GDM1 (cell line): ENCODE results near the gene MCC.

Experiments
- DNase-seq: peaks from one replicate; lab custom pipeline; 2025; lab: John Stamatoyannopoulos, UW

MCC gene

DNA sequence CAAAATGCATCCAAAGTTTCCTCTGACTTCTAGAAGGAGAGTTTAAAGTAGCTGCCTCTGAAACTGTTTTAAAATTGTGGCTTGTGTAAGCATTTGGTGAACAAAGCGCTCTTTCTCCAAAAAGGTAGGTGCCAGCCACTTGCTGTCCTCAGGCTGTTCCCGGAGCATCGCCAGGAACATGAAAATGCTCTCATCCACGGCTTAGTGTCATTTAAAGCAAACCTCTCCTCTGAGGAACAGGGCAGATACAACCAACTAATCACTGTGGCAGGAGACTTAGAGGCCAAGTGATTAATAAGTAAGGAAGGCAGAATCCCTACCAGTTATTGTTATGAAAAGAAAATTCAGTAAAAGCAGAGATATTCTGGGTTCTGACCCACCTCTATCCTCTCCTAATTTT is 346.1 kb downstream of the MCC start:
- no peak for DNase-seq

- DNase-seq = no peak
Observed at GRCh38 chr5:113140837-113141671, 347.2 kb downstream of the MCC start.

DNA sequence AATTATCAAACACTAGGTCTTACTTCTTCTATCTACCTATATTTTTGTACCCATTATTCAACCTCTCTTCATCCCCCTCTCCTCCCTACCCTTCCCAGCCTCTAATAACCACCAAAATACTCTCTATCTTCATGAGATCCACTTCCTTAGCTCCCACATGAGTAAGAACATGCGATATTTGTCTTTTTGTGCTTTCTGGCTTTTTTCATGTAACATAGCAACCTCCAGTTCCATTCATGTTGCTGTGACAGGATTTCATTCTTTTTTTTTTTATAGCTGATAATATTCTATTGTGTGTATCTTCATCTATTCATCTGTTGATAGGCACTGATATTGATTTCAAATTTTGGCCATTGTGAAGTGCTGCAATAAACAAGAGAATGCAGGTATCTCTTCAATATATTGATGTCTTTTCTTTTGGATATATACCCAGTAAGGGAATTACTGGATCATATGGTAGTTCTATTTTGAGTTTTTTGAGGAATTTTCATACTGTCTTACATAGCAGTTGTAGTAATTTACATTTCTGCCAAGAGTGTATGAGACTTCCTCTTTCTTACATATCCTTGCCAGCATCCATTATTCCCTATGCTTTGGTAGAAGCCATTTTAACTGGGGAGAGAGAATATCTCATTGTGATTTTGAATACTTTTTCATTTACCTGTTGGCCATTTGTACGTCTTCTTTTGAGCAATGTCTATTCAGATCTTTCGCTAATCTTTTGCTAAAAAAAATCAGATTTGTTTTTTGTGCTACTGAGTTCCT is 354.9 kb downstream of the MCC start:
- no peak for DNase-seq

- no peak for DNase-seq
Observed at GRCh38 chr5:113132564-113132963, 355.7 kb downstream of the MCC start.

- no peak for DNase-seq
Observed at GRCh38 chr5:113128641-113129330, 359.5 kb downstream of the MCC start.

GRCh38 chr5:113128082-113128481 is 360.2 kb downstream of the MCC start:
- no peak for DNase-seq

- no peak for DNase-seq
Observed at GRCh38 chr5:113127021-113127420, 361.2 kb downstream of the MCC start.

- no peak for DNase-seq
Observed at GRCh38 chr5:113125371-113125770, 362.9 kb downstream of the MCC start.

DNA sequence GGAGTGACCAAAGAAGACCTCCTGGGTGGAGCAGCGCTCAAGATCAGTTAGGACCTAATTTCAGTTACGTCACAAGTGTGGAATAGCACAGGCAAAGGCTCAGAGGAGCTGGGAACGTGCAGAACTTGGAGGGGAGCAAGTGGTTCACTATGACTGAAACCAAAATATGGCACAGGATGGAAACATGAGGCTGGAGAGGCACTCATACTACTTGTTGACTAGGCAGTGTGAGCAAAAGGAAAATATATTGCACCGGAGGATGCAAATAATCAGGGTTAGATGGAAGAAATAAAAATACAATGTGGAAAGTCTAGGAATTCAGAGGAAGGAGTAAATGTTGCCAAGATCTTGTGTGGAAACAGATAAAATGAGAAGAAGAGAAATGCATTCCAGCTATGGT is 363.3 kb downstream of the MCC start:
- no peak for DNase-seq

DNA sequence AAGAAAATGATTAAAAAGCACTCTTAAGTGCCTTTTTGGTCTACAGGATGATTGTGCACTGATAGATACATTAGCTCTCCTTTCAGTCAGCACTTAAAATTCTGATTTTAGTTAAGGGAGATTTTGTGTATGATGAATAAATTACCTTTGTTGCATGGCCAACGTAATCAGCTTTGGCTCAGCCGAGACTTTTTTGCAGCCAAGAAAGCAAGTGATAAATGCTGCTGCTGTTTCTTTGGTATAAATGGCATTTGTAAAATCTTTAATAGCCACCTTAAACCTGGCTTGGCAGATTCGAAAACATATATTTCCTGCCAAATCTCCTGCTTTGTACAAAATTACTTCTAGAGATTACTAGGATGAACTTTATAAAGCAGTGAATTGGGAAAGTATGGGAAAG is 364.0 kb downstream of the MCC start:
- no peak for DNase-seq

DNA sequence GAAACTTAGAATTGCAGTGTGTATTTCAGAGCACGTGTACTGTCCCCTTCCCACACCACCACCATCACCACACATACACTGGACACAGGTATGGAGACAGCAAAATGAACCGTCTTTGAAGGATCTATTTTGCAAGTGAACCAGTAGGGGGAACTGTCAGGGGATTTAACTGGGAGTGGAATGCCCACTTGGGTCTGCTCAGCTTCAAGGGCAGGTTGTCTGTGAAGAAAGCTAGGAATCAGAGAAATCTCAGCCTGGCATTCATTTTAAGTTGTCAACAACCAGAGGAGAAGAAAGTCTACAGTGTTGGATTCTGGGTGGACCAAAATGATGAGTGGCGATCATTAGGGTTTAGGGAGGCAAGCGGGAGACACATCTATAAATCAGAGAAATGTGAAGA is 364.6 kb downstream of the MCC start:
- DNase-seq = no peak

GRCh38 chr5:113122053-113122452 is 366.2 kb downstream of the MCC start:
- no peak for DNase-seq

- DNase-seq = no peak
Observed at GRCh38 chr5:113119246-113119924, 368.9 kb downstream of the MCC start.

GRCh38 chr5:113118765-113119164 is 369.5 kb downstream of the MCC start:
- no peak for DNase-seq

GRCh38 chr5:113118298-113118697 is 370.0 kb downstream of the MCC start:
- DNase-seq = no peak

GRCh38 chr5:113117543-113118115 is 370.6 kb downstream of the MCC start:
- no peak for DNase-seq

- no peak for DNase-seq
Observed at GRCh38 chr5:113115956-113116355, 372.3 kb downstream of the MCC start.

- no peak for DNase-seq
Observed at GRCh38 chr5:113115061-113115460, 373.2 kb downstream of the MCC start.

DNA sequence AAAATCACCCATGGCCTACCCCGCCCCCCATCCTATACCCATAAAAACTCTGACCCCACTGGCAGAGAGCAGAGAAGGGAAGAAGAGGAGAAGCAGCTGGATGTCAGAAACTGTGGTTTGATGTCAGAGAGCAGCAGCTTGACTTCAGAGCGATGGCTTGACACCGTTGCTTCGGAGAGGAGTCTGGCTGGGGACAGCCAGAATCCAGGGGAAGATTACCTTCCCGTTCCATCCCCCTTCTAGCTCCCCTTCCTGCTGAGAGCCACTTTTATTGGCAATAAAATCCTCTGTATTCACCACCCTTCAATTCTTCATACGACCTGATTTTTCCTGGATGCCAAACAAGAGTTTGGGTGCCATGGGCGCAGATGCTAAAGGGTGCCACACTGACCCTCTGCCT is 373.7 kb downstream of the MCC start:
- no peak for DNase-seq

GRCh38 chr5:113112435-113112834 is 375.8 kb downstream of the MCC start:
- no peak for DNase-seq

DNA sequence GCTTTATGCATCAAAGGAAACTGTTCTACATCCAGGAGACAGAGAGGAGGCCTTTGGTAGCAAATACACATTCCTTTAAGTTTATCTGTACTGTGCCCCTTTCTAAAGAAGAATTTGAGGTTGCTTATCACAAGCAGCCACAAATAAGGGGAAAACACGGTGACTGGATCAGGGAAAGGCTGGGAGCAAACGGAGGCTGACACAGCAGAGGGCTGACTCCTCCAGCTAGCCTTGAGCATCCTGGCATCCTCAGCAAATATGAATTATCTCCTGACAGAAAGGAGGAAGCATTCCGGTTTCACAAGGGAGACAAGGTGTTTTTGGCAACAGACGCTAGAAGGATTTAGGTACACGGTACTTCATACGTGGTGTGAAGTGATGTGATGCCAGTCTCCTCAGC is 378.1 kb downstream of the MCC start:
- no peak for DNase-seq

GRCh38 chr5:113109344-113109743 is 378.9 kb downstream of the MCC start:
- DNase-seq = no peak
